Glutamatergic neuron (in vitro differentiated cells): Measurements from ENCODE around the gene EFNB2. TPM values are rescaled to one million over a fixed set of nuclear protein-coding genes. Genes with fewer than 3 reads are reported as not detected.
A peak's percentile ranks its signal among the peaks of the same experiment; 100 is the strongest.

Experiments used
- DNase-seq: peaks from one replicate; pipeline ENCODE4 v3.0.0; 2022
- H3K27ac Mint-ChIP-seq: one replicate; pipeline ENCODE4 v1.8.0; 2020; ENCODE audit warnings: mild to moderate bottlenecking, mixed read lengths, inconsistent platforms; ENCODE audit not compliant: unreplicated experiment
- H3K27me3 Mint-ChIP-seq: one replicate; pipeline ENCODE4 v1.8.0; 2020; ENCODE audit warnings: mild to moderate bottlenecking, moderate library complexity, mixed read lengths, inconsistent platforms; ENCODE audit not compliant: unreplicated experiment
- H3K36me3 Mint-ChIP-seq: one replicate; pipeline ENCODE4 v1.8.0; 2020; ENCODE audit warnings: mild to moderate bottlenecking, mixed read lengths, inconsistent platforms; ENCODE audit not compliant: unreplicated experiment
- H3K4me1 Mint-ChIP-seq: one replicate; pipeline ENCODE4 v1.8.0; 2020; ENCODE audit warnings: mild to moderate bottlenecking, low read depth, mixed read lengths, inconsistent platforms; ENCODE audit not compliant: unreplicated experiment
- H3K4me3 Mint-ChIP-seq: one replicate; pipeline ENCODE4 v1.8.0; 2020; ENCODE audit warnings: mild to moderate bottlenecking, mixed read lengths, inconsistent platforms; ENCODE audit not compliant: unreplicated experiment
- H3K9me3 Mint-ChIP-seq: one replicate; pipeline ENCODE4 v1.8.0; 2020; ENCODE audit warnings: mild to moderate bottlenecking, moderate library complexity, mixed read lengths, inconsistent platforms; ENCODE audit not compliant: unreplicated experiment
- long read RNA-seq: library from polyadenylated mRNA; unstranded; transcript quantifications from one replicate; pipeline ENCODE4 v2.0.0, GENCODE V29; 2020; ENCODE audit not compliant: unreplicated experiment
- total RNA-seq: library from RNA; stranded (reverse); fragmentation: NEBNext Ultra II Directional; extraction: Animal tissue kit (Norgen Biotek cat#: 25700); gene quantifications from one replicate; pipeline ENCODE4 v1.2.1, GENCODE V29; 2021; ENCODE audit not compliant: unreplicated experiment
- TF ChIP-seq, protein P1 (sequence below): fragments of 200-600 bp; sonication (generic); IDR thresholded peaks from one replicate; pipeline ENCODE4 v1.5.0; 2021; ENCODE audit not compliant: partially characterized antibody, unreplicated experiment

The EFNB2 gene, protein sequence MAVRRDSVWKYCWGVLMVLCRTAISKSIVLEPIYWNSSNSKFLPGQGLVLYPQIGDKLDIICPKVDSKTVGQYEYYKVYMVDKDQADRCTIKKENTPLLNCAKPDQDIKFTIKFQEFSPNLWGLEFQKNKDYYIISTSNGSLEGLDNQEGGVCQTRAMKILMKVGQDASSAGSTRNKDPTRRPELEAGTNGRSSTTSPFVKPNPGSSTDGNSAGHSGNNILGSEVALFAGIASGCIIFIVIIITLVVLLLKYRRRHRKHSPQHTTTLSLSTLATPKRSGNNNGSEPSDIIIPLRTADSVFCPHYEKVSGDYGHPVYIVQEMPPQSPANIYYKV
- total RNA-seq, result 51.1 TPM
- long read RNA-seq, full-length matches to known transcripts, result 4 of 9 reads
- long read RNA-seq, partial matches to known transcripts, result 0 of 9 reads
- long read RNA-seq, other reads (novel, unspliced or antisense), result 5 of 9 reads

DNA sequence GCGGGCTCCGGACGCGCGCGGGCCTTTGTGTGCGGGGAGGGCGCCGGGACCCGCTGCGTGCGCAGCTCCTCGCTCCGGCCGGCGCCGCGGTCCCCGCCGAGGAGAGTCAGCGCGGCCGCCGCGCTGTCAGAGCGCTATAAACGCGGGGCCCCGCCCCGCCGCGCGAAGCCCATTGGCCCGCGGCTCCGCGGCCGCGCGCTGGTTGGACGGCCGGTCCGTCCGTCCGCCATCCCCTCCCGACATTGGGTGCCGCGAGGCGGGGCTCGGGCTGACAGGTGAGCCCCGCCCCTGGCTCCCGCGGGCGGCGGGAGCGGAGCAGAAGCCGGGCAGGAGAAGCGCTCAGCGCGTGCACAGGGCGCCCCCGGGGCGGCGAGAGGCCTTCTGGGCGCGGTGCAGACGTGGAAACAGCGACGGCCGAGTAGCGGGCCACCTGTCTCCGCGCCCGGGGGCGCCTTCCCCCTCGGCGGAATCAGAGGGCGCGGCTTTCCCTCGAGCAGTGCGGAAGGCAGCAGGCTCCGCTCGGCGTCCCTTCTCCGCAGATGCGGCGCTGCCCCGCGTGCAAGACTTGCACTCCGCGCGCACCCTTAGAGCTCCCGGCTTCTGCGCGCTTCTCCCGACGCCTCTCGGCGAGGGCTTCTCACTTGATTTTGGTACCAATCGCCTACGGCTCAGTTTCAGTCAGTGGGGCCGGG, at the start of gene EFNB2:
TSS of gene EFNB2 (minus strand) at position 111 of the 692 bp plus-strand sequence. CDS start 698 bp downstream, outside the sequence.
- Mint-ChIP-seq H3K4me3 (peak within 1 kb of the TSS; percentile 91), H3K9me3 (peaks cover 17% of the 10 kb centered on the region), H3K36me3 (no peaks in the 10 kb centered on the region), H3K27ac (peak within 1 kb of the TSS; percentile 73), H3K27me3 (peaks cover 7% of the 10 kb centered on the region), H3K4me1 (peaks cover 6% of the 10 kb centered on the region)
- TF ChIP-seq, protein P1, sequence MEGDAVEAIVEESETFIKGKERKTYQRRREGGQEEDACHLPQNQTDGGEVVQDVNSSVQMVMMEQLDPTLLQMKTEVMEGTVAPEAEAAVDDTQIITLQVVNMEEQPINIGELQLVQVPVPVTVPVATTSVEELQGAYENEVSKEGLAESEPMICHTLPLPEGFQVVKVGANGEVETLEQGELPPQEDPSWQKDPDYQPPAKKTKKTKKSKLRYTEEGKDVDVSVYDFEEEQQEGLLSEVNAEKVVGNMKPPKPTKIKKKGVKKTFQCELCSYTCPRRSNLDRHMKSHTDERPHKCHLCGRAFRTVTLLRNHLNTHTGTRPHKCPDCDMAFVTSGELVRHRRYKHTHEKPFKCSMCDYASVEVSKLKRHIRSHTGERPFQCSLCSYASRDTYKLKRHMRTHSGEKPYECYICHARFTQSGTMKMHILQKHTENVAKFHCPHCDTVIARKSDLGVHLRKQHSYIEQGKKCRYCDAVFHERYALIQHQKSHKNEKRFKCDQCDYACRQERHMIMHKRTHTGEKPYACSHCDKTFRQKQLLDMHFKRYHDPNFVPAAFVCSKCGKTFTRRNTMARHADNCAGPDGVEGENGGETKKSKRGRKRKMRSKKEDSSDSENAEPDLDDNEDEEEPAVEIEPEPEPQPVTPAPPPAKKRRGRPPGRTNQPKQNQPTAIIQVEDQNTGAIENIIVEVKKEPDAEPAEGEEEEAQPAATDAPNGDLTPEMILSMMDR, result no peak
- peak; percentile 93 for DNase-seq

DNA sequence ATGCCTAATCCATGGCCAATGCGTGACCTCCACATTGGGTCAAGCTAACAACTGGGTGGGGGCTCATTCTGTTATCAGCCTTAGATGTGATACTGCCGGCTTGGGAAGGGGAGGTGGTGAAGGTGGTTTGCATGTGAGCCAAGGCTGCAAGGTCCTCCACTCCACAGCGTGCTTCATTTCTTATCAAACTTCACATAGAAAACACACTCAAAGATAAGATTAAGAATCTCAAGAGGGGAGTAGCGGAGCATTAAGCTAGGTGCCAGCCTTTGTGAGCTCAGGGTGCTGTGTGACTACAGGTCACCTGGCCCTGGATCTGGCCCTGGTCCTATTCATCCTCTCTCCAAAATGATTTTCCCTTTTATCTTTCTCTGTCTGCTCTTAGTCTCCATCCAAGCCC, 45.8 kb upstream of the EFNB2 start:
- Mint-ChIP-seq H3K36me3 (peaks cover 5% of the 10 kb centered on the region), H3K27me3 (no peaks in the 10 kb centered on the region), H3K4me1 (no peaks in the 10 kb centered on the region), H3K27ac (no peak overlapping the region), H3K9me3 (peaks cover 3% of the 10 kb centered on the region), H3K4me3 (no peak overlapping the region)
- DNase-seq, result no peak
- TF ChIP-seq, protein P1, result no peak

DNA sequence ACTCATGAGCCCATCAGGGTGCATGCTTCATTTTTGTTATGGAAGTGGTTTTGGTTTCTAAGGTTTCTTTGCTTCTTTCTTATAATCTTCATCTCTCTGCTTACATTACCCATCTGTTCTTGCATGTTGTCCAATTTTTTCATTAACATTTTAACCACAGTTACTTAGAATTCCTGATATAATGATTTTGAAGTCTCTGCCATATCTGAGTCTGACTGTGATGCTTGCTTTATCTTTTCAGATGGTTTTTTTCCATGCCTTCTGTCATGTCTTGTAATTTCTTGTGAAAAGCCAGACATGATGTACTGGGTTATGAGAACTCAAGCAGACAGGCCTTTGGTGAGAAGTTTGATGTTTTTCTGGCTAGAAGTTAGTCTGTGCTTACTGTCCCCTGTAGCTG, 40.4 kb upstream of the EFNB2 start:
- Mint-ChIP-seq H3K36me3 (no peaks in the 10 kb centered on the region), H3K9me3 (no peaks in the 10 kb centered on the region)

DNA sequence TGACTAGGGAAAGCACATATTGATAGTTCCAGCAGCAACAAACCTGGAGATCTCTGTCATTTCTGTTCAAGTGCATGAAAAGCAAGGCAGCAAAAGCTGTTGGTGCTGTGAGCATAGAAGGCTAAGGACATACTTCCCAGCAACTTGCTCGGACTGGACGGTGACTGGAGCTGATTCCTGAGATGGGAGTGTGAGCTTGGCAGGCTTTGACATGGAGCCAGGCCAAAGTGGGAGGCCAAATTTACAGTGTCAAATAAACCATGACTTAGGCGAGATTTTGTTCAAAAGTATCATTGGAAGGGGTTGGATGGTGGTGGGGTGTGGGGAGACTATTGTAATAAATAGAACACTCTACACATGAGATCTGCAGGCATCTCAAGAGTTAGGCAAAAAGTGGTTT, 38.4 kb upstream of the EFNB2 start:
- TF ChIP-seq, protein P1, result no peak
- Mint-ChIP-seq H3K4me3 (no peak overlapping the region), H3K4me1 (peaks cover 2% of the 10 kb centered on the region), H3K27ac (no peak overlapping the region), H3K36me3 (no peaks in the 10 kb centered on the region), H3K9me3 (peaks cover 2% of the 10 kb centered on the region), H3K27me3 (peaks cover 3% of the 10 kb centered on the region)
- DNase-seq, result no peak

More for the DNA sequence above, 40.4 kb upstream of the EFNB2 start:
- Mint-ChIP-seq H3K4me1 (no peaks in the 10 kb centered on the region), H3K4me3 (no peak overlapping the region), H3K27me3 (peaks cover 2% of the 10 kb centered on the region), H3K27ac (no peak overlapping the region)
- no peak for DNase-seq
- TF ChIP-seq, protein P1, result no peak
